Erythroblast (primary cell): ENCODE data around the gene USP31.

Source experiments
- GATA1 ChIP-seq: IDR thresholded peaks from 2 replicates; pipeline ENCODE4 v1.6.1; 2011; ENCODE audit warnings: low read depth, mild to moderate bottlenecking, control low read depth, low read length, moderate library complexity
- POLR2A ChIP-seq: IDR thresholded peaks from 2 replicates; pipeline ENCODE4 v1.6.1; 2011; ENCODE audit warnings: mild to moderate bottlenecking, low read length

DNA sequence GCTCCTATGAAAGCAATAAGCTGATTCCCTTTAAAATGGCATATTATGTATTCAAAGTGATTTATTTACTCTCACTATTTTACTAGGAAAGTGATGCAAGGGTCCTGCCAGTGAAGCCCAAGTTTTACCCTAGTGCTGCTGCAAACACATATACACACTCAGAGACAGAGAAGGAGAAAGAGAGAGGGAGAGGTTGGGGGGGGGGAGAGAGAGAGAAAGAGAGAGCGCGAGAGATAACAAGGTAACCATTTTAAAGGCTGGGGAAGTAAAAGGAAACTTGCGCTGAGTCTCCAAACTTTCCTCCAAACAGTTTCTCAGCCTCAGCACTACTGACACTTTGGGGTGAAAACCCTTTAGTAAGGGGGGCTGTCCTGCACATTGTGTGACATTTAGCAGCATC lies 5.9 kb downstream of the USP31 start:
- no peak for TF ChIP-seq POLR2A
- TF ChIP-seq GATA1: no peak
